MCF 10A (cell line): ENCODE measurements around the gene FAAP100. TPM values are rescaled to one million over a fixed set of nuclear protein-coding genes. Genes with fewer than 3 reads are reported as not detected.

Source experiments
- BruUV-seq: library from RNA; stranded (reverse); fragments of 400-500 nt; replicated peaks from 2 replicates; lab custom pipeline; 2021; lab: Mats Ljungman, UMichigan
- CTCF ChIA-PET: fragments of 300-600 bp; sonication (Branson Sonifier 250); formaldehyde crosslinking; extraction: SDS; loops from one replicate; lab custom pipeline; 2021; ENCODE audit warnings: antibody characterized with exemption, inconsistent platforms; lab: Yijun Ruan, JAX
- POLR2A ChIA-PET: fragments of 300-600, 350-650 bp; sonication (Branson Sonifier 250); formaldehyde crosslinking; extraction: SDS; loops from one replicate; lab custom pipeline; 2020; ENCODE audit warnings: antibody characterized with exemption, inconsistent platforms; lab: Yijun Ruan, JAX
- DNase-seq: peaks from one replicate; pipeline ENCODE4 v3.0.0-alpha.2; 2018; ENCODE audit not compliant: unreplicated experiment
- H3K27ac Mint-ChIP-seq: one replicate; pipeline ENCODE4 v1.8.0; 2022; ENCODE audit warnings: mild to moderate bottlenecking, low read depth, mixed read lengths; ENCODE audit not compliant: unreplicated experiment
- H3K27me3 Mint-ChIP-seq: one replicate; pipeline ENCODE4 v1.8.0; 2022; ENCODE audit warnings: mixed read lengths; ENCODE audit not compliant: insufficient read depth, unreplicated experiment
- H3K36me3 Mint-ChIP-seq: one replicate; pipeline ENCODE4 v1.8.0; 2022; ENCODE audit warnings: mild to moderate bottlenecking, moderate library complexity, mixed read lengths; ENCODE audit not compliant: insufficient read depth, unreplicated experiment
- H3K4me1 Mint-ChIP-seq: one replicate; pipeline ENCODE4 v1.8.0; 2022; ENCODE audit warnings: mixed read lengths; ENCODE audit not compliant: insufficient read depth, unreplicated experiment
- H3K4me3 Mint-ChIP-seq: one replicate; pipeline ENCODE4 v1.8.0; 2022; ENCODE audit warnings: mild to moderate bottlenecking, moderate library complexity, mixed read lengths; ENCODE audit not compliant: unreplicated experiment
- H3K9me3 Mint-ChIP-seq: one replicate; pipeline ENCODE4 v1.8.0; 2022; ENCODE audit warnings: mixed read lengths; ENCODE audit not compliant: unreplicated experiment
- CTCF ChIP-seq: fragments of 200-600 bp; IDR thresholded peaks from one replicate; pipeline ENCODE4 v1.8.0; 2022; ENCODE audit warnings: antibody characterized with exemption, mild to moderate bottlenecking; ENCODE audit not compliant: unreplicated experiment
- intact Hi-C: fragments of 100-400 bp; cut with micrococcal nuclease; formaldehyde crosslinking; loops from 2 replicates; pipeline ENCODE4 v1.14.1; 2022
- total RNA-seq: library from RNA; stranded (reverse); gene quantifications from 2 replicates; pipeline ENCODE4 v1.2.3, GENCODE V29; 2022

The FAAP100 gene
- total RNA-seq, 1 experiment from 2014 or later, result 32.5 TPM

- Mint-ChIP-seq H3K4me1 (peaks cover 7% of the 10 kb centered on the region), H3K4me3 (no peak overlapping the region), H3K27me3 (no peaks in the 10 kb centered on the region), H3K9me3 (no peaks in the 10 kb centered on the region), H3K27ac (no peak overlapping the region), H3K36me3 (peaks cover 59% of the 10 kb centered on the region)
- no peak for TF ChIP-seq CTCF
- ChIA-PET POLR2A (interaction anchor here (1.2 to 1.3 kb wide), 2 partner anchors 21 to 42 kb away, joined by 4 to 6 read pairs; no protein-coding TSS in a partner anchor), CTCF (interaction anchor here (0.7 kb wide), 1 partner anchor 13 kb away, joined by 3 read pairs; no protein-coding TSS in a partner anchor)
- intact Hi-C loops, result no loop called here
- no TSS peak for BruUV-seq
- peak; percentile 26 for DNase-seq
Measured at GRCh38 chr17:81556175-81556691, 4.1 kb upstream of the FAAP100 start.

GRCh38 chr17:81553616-81554181, 1.5 kb upstream of the FAAP100 start:
- H3K4me3 Mint-ChIP-seq, result peak overlapping the region; percentile 82
- H3K27ac Mint-ChIP-seq, result peak overlapping the region; percentile 81
- H3K27me3 Mint-ChIP-seq, result no peaks in the 10 kb centered on the region
- H3K9me3 Mint-ChIP-seq, result no peaks in the 10 kb centered on the region
- H3K36me3 Mint-ChIP-seq, result peaks cover 53% of the 10 kb centered on the region
- intact Hi-C loops, result loop anchor here (1.0 to 2.0 kb wide), 2 partner anchors 35 to 48 kb away; no protein-coding TSS in a partner anchor
- TF ChIP-seq CTCF, result no peak
- POLR2A ChIA-PET, result interaction anchor here (1.6 to 4.0 kb wide), 4 partner anchors 11 to 48 kb away, joined by 7 to 65 read pairs (median 10); no protein-coding TSS in a partner anchor
- TSS peak; percentile 63 for BruUV-seq
- DNase-seq, result peak; percentile 89
- CTCF ChIA-PET, result interaction anchor here (0.7 to 5.0 kb wide), 2 partner anchors 33 to 48 kb away, joined by 3 to 28 read pairs; no protein-coding TSS in a partner anchor
- H3K4me1 Mint-ChIP-seq, result peaks cover 6% of the 10 kb centered on the region

GRCh38 chr17:81553018-81553615, 964 bp upstream of the FAAP100 start:
- peaks cover 6% of the 10 kb centered on the region for H3K4me1 Mint-ChIP-seq

More at GRCh38 chr17:81553018-81553615, 964 bp upstream of the FAAP100 start:
- TF ChIP-seq CTCF, result no peak
- Mint-ChIP-seq H3K27me3 (no peaks in the 10 kb centered on the region), H3K36me3 (peaks cover 53% of the 10 kb centered on the region), H3K9me3 (no peaks in the 10 kb centered on the region), H3K27ac (peak overlapping the region; percentile 81), H3K4me3 (peak overlapping the region; percentile 82)
- no TSS peak for BruUV-seq
- intact Hi-C loops, result loop anchor here (1.0 to 2.0 kb wide), 2 partner anchors 34 to 48 kb away; no protein-coding TSS in a partner anchor
- peak; percentile 92 for DNase-seq
- ChIA-PET CTCF (interaction anchor here (0.6 to 5.0 kb wide), 2 partner anchors 48 to 272 kb away, joined by 3 to 28 read pairs; no protein-coding TSS in a partner anchor), POLR2A (interaction anchor here (0.6 to 4.0 kb wide), 20 partner anchors 9 to 317 kb away, joined by 3 to 65 read pairs (median 8); partner anchors contain the start of genes ACTG1, ARL16, HGS and MRPL12)
